ENCODE results near the gene EDA. TPM values are rescaled to one million over a fixed set of nuclear protein-coding genes. Genes with fewer than 3 reads are reported as not detected.

EDA gene
- total RNA-seq, 1 donor from 2014 or later, result 1.8 TPM

- Mint-ChIP-seq H3K9me3 (no peaks in the 10 kb centered on the region), H3K36me3 (ENCODE audit: low read depth) (no peaks in the 10 kb centered on the region), H3K4me1 (no peaks in the 10 kb centered on the region), H3K27ac (no peak overlapping the region), H3K4me3 (no peak overlapping the region), H3K27me3 (no peaks in the 10 kb centered on the region)
- no peak for DNase-seq
- intact Hi-C loops (cut with micrococcal nuclease), result no loop called here
Observed at GRCh38 chrX:69919749-69920148, 303.8 kb downstream of the EDA start.

GRCh38 chrX:69932323-69932722 is 316.4 kb downstream of the EDA start:
- H3K27me3 Mint-ChIP-seq, result no peaks in the 10 kb centered on the region
- H3K4me3 Mint-ChIP-seq, result no peak overlapping the region
- intact Hi-C loops (cut with micrococcal nuclease), result no loop called here
- no peak overlapping the region for H3K27ac Mint-ChIP-seq
- H3K4me1 Mint-ChIP-seq, result no peaks in the 10 kb centered on the region
- no peak for DNase-seq
- no peaks in the 10 kb centered on the region for H3K36me3 Mint-ChIP-seq (ENCODE audit: low read depth)
- H3K9me3 Mint-ChIP-seq, result peaks cover 4% of the 10 kb centered on the region

- no peak for DNase-seq
- intact Hi-C loops (cut with micrococcal nuclease), result no loop called here
- H3K27ac Mint-ChIP-seq, result no peak overlapping the region
- H3K4me1 Mint-ChIP-seq, result no peaks in the 10 kb centered on the region
- H3K4me3 Mint-ChIP-seq, result no peak overlapping the region
- peaks cover 3% of the 10 kb centered on the region for H3K9me3 Mint-ChIP-seq
- H3K27me3 Mint-ChIP-seq, result no peaks in the 10 kb centered on the region
- no peaks in the 10 kb centered on the region for H3K36me3 Mint-ChIP-seq (ENCODE audit: low read depth)
Observed at GRCh38 chrX:69948276-69948797, 332.4 kb downstream of the EDA start.

GRCh38 chrX:69951753-69952152 is 335.8 kb downstream of the EDA start:
- Mint-ChIP-seq H3K27me3 (no peaks in the 10 kb centered on the region), H3K4me3 (no peak overlapping the region), H3K27ac (no peak overlapping the region), H3K36me3 (ENCODE audit: low read depth) (no peaks in the 10 kb centered on the region), H3K9me3 (no peaks in the 10 kb centered on the region), H3K4me1 (no peaks in the 10 kb centered on the region)
- DNase-seq, result no peak
- intact Hi-C loops (cut with micrococcal nuclease), result no loop called here

- DNase-seq, result no peak
- Mint-ChIP-seq H3K27ac (no peak overlapping the region), H3K36me3 (ENCODE audit: low read depth) (no peaks in the 10 kb centered on the region), H3K9me3 (no peaks in the 10 kb centered on the region), H3K4me3 (no peak overlapping the region), H3K4me1 (no peaks in the 10 kb centered on the region), H3K27me3 (no peaks in the 10 kb centered on the region)
- intact Hi-C loops (cut with micrococcal nuclease), result no loop called here
Observed at GRCh38 chrX:69959712-69960111, 343.8 kb downstream of the EDA start.

GRCh38 chrX:69961365-69962072 is 345.6 kb downstream of the EDA start:
- intact Hi-C loops (cut with micrococcal nuclease), result no loop called here
- H3K36me3 Mint-ChIP-seq (ENCODE audit: low read depth), result no peaks in the 10 kb centered on the region
- H3K27ac Mint-ChIP-seq, result no peak overlapping the region
- DNase-seq, result no peak
- H3K27me3 Mint-ChIP-seq, result no peaks in the 10 kb centered on the region
- H3K4me1 Mint-ChIP-seq, result no peaks in the 10 kb centered on the region
- no peak overlapping the region for H3K4me3 Mint-ChIP-seq
- no peaks in the 10 kb centered on the region for H3K9me3 Mint-ChIP-seq

GRCh38 chrX:69968950-69969349 is 353.0 kb downstream of the EDA start:
- no peak for DNase-seq
- H3K9me3 Mint-ChIP-seq, result no peaks in the 10 kb centered on the region
- intact Hi-C loops (cut with micrococcal nuclease), result no loop called here
- H3K27me3 Mint-ChIP-seq, result no peaks in the 10 kb centered on the region
- no peaks in the 10 kb centered on the region for H3K36me3 Mint-ChIP-seq (ENCODE audit: low read depth)
- no peak overlapping the region for H3K27ac Mint-ChIP-seq
- no peaks in the 10 kb centered on the region for H3K4me1 Mint-ChIP-seq
- H3K4me3 Mint-ChIP-seq, result no peak overlapping the region

- H3K27me3 Mint-ChIP-seq, result no peaks in the 10 kb centered on the region
Observed at GRCh38 chrX:69969460-69969859, 353.5 kb downstream of the EDA start.

GRCh38 chrX:69987691-69988090 is 371.8 kb downstream of the EDA start:
- no peaks in the 10 kb centered on the region for H3K4me1 Mint-ChIP-seq
- H3K36me3 Mint-ChIP-seq (ENCODE audit: low read depth), result no peaks in the 10 kb centered on the region
- DNase-seq, result no peak
- H3K27ac Mint-ChIP-seq, result no peak overlapping the region
- intact Hi-C loops (cut with micrococcal nuclease), result no loop called here
- no peaks in the 10 kb centered on the region for H3K9me3 Mint-ChIP-seq
- H3K4me3 Mint-ChIP-seq, result no peak overlapping the region
- no peaks in the 10 kb centered on the region for H3K27me3 Mint-ChIP-seq

More at GRCh38 chrX:69969460-69969859, 353.5 kb downstream of the EDA start:
- intact Hi-C loops (cut with micrococcal nuclease), result no loop called here
- DNase-seq, result no peak
- no peaks in the 10 kb centered on the region for H3K9me3 Mint-ChIP-seq
- H3K4me1 Mint-ChIP-seq, result no peaks in the 10 kb centered on the region
- H3K27ac Mint-ChIP-seq, result no peak overlapping the region
- H3K36me3 Mint-ChIP-seq (ENCODE audit: low read depth), result no peaks in the 10 kb centered on the region
- no peak overlapping the region for H3K4me3 Mint-ChIP-seq

- no peaks in the 10 kb centered on the region for H3K9me3 Mint-ChIP-seq
- DNase-seq, result no peak
- H3K36me3 Mint-ChIP-seq (ENCODE audit: low read depth), result no peaks in the 10 kb centered on the region
- no peaks in the 10 kb centered on the region for H3K4me1 Mint-ChIP-seq
- H3K27ac Mint-ChIP-seq, result no peak overlapping the region
- no peak overlapping the region for H3K4me3 Mint-ChIP-seq
- no peaks in the 10 kb centered on the region for H3K27me3 Mint-ChIP-seq
- intact Hi-C loops (cut with micrococcal nuclease), result no loop called here
Observed at GRCh38 chrX:69988955-69989394, 373.1 kb downstream of the EDA start.

GRCh38 chrX:69991685-69992084 is 375.8 kb downstream of the EDA start:
- no peaks in the 10 kb centered on the region for H3K36me3 Mint-ChIP-seq (ENCODE audit: low read depth)
- no peak overlapping the region for H3K27ac Mint-ChIP-seq
- intact Hi-C loops (cut with micrococcal nuclease), result no loop called here
- no peaks in the 10 kb centered on the region for H3K4me1 Mint-ChIP-seq
- H3K4me3 Mint-ChIP-seq, result no peak overlapping the region
- no peaks in the 10 kb centered on the region for H3K9me3 Mint-ChIP-seq
- DNase-seq, result no peak
- H3K27me3 Mint-ChIP-seq, result no peaks in the 10 kb centered on the region

GRCh38 chrX:69993494-69993893 is 377.6 kb downstream of the EDA start:
- no peaks in the 10 kb centered on the region for H3K4me1 Mint-ChIP-seq
- H3K4me3 Mint-ChIP-seq, result no peak overlapping the region
- H3K36me3 Mint-ChIP-seq (ENCODE audit: low read depth), result no peaks in the 10 kb centered on the region
- H3K27me3 Mint-ChIP-seq, result no peaks in the 10 kb centered on the region
- H3K9me3 Mint-ChIP-seq, result peaks cover 5% of the 10 kb centered on the region
- no peak for DNase-seq
- no peak overlapping the region for H3K27ac Mint-ChIP-seq
- intact Hi-C loops (cut with micrococcal nuclease), result no loop called here

GRCh38 chrX:69995362-69996112 is 379.6 kb downstream of the EDA start:
- H3K36me3 Mint-ChIP-seq (ENCODE audit: low read depth), result no peaks in the 10 kb centered on the region
- no peaks in the 10 kb centered on the region for H3K27me3 Mint-ChIP-seq
- H3K4me3 Mint-ChIP-seq, result no peak overlapping the region
- no peak overlapping the region for H3K27ac Mint-ChIP-seq
- no peak for DNase-seq
- H3K4me1 Mint-ChIP-seq, result no peaks in the 10 kb centered on the region
- intact Hi-C loops (cut with micrococcal nuclease), result no loop called here
- peaks cover 5% of the 10 kb centered on the region for H3K9me3 Mint-ChIP-seq

- Mint-ChIP-seq H3K4me3 (no peak overlapping the region), H3K36me3 (ENCODE audit: low read depth) (no peaks in the 10 kb centered on the region), H3K27me3 (no peaks in the 10 kb centered on the region), H3K9me3 (peaks cover 5% of the 10 kb centered on the region), H3K27ac (no peak overlapping the region), H3K4me1 (no peaks in the 10 kb centered on the region)
- no peak for DNase-seq
- intact Hi-C loops (cut with micrococcal nuclease), result no loop called here
Observed at GRCh38 chrX:69996113-69996468, 380.2 kb downstream of the EDA start.

Data from activated CD4-positive, alpha-beta T cell treated with anti-CD3 and anti-CD28 coated beads, Interleukin-2, amount 10 ng/mL, durations not matched to agents 24 days and 14 days (primary cell).